Fibroblast of pulmonary artery (primary cell): ENCODE results near the gene C13orf42.

Source experiments
- DNase-seq: peaks from one replicate; pipeline ENCODE4 v3.0.0-alpha.2; 2010; ENCODE audit warnings: low read depth
- H3K4me3 ChIP-seq: replicated peaks from 2 replicates; pipeline ENCODE4 v1.5.1; 2011; ENCODE audit warnings: low read depth, mild to moderate bottlenecking, control low read depth, low read length, moderate library complexity
- TF ChIP-seq, protein P1 (sequence below): IDR thresholded peaks from 2 replicates; pipeline ENCODE4 v1.5.1; 2011; ENCODE audit warnings: mild to moderate bottlenecking, control low read depth, low read length, inconsistent platforms; ENCODE audit errors: missing control alignments

The C13orf42 gene

DNA sequence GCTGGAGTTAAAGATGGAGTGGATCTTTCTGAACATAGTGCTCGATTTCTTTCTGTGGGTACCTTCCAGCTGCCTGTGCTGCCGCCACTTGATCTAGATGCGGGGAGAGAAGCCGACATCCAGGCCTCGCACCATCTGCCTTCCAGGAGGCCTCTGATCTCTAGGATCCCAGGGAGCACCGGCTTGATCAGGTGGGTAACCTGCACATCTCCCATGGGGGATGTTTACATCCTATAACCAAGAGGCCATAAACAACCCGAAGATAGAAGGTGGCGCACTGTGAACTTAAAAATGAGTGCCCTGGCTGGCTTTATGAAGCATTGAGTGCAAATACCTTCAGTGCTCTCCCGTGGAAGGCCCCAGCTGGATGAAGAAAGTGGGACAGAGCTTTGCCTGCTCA, at the start of gene C13orf42:
Gene C13orf42 (minus strand): TSS at position 101 of the 400 bp plus-strand sequence. CDS start 65 bp downstream, at position 36.
- no peak for DNase-seq
- H3K4me3 ChIP-seq: no peak within 1 kb of the TSS

DNA sequence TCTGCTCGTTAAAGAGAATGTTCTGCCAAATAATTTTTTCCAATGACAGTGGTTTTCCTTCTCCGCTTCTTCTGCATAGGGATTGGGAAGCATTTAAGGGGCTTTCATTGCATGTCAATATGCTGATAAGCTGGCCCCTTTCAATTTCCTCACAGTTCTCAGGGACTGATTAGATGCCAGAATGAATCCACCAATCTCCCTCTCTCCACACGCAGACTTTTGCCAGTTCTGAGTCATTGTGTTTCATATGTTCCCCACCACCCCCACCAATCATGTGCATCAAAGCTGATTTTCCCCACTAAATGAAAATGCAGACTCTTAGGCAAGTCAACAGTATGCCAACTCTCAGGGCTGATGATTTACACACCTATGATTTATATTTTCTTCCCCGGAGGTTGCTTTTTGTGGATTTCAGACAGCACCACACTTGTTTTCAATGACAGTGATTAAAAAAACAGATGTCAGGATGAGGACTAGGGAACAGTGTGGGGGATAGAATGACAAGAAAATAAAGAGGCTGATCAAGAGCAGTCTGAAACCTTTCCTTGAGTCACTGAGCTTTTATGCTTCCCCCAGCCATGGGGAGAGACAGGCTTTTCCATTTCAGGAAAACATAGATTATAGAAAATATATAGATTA, 47.9 kb upstream of the C13orf42 start:
- TF ChIP-seq, protein P1, sequence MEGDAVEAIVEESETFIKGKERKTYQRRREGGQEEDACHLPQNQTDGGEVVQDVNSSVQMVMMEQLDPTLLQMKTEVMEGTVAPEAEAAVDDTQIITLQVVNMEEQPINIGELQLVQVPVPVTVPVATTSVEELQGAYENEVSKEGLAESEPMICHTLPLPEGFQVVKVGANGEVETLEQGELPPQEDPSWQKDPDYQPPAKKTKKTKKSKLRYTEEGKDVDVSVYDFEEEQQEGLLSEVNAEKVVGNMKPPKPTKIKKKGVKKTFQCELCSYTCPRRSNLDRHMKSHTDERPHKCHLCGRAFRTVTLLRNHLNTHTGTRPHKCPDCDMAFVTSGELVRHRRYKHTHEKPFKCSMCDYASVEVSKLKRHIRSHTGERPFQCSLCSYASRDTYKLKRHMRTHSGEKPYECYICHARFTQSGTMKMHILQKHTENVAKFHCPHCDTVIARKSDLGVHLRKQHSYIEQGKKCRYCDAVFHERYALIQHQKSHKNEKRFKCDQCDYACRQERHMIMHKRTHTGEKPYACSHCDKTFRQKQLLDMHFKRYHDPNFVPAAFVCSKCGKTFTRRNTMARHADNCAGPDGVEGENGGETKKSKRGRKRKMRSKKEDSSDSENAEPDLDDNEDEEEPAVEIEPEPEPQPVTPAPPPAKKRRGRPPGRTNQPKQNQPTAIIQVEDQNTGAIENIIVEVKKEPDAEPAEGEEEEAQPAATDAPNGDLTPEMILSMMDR: no peak
- no peak overlapping the region for H3K4me3 ChIP-seq
- DNase-seq: peak; percentile 16

More for the DNA sequence above, at the start of gene C13orf42:
- TF ChIP-seq, protein P1: no peak

DNA sequence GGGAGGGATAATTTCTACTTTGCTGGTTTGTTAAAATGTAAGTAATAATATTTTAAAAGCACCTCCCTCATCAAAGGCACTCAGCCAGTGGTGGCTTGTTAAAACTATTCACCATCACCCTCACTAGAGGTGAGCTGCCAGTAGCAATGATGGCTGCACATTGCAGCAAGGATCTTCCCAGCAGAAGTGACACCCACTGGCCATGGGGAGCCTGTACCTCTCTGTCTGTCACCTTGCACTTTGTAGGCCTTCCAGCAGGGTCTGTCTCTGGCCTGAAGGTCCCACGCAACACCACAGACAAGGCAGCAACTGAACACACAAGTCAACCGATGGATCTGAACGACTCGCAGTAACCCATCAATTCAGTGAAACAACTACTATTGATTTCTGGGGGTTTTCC, 47.3 kb upstream of the C13orf42 start:
- TF ChIP-seq, protein P1: no peak
- DNase-seq: no peak
- H3K4me3 ChIP-seq: no peak overlapping the region

GRCh38 chr13:51156648-51157047, 45.6 kb upstream of the C13orf42 start:
- no peak overlapping the region for H3K4me3 ChIP-seq
- TF ChIP-seq, protein P1: no peak
- no peak for DNase-seq

DNA sequence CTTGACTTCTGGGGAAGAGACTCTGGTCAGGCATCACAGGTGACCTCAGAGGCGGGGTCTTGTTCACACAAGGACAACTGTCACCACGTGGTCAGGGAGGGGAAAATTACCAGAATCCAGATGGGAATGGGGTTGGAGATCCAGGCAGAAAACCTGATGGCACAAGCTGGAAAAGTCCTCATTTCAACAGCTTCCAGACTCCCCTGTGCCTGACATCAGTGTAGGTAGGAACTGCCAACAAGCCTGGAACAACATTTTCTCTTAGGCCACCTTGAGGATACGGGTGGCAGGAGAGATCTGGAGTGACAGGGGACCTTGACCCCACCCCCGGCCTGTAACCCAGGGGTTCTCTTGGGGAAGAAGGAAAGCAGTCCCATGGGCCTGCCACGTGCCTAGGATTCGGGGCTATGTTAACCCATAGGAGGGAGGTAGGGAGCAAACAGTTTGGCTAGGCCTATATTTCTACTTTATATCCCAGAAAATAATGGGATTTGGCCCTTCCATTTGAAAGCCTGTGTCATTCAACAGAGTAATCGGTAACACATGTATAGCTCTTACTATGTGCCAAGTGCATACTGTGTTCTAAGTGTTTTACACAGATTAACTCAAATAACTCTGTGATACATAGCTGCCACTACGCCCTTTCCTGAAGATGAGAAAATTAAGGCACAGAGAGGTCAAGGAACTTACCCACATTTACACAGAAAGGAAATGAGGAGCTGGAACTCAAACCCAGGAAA, 44.9 kb upstream of the C13orf42 start:
- DNase-seq: no peak
- TF ChIP-seq, protein P1: no peak
- no peak overlapping the region for H3K4me3 ChIP-seq

DNA sequence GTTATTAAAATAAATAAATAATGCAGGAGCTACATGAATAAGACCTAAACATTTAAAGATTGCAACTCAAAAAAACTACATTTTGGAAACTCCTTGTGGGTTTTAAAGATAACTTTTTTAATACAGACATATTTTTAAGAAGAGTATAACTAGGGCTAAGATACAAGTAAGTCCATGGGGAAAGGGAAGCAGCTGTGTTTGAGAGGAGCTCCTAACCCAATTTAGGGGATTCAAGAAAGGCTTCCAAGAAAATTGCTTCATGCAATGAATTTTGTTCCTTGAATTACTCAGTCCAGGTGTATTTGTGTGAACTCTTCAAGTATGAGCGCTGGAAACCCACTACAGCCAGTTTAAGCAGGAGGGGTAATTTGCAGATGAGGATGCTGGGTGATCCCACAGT, 44.1 kb upstream of the C13orf42 start:
- no peak for DNase-seq
- H3K4me3 ChIP-seq: no peak overlapping the region
- TF ChIP-seq, protein P1: no peak
